Measurements from ENCODE around the gene CDH2.

The CDH2 gene

GRCh38 chr18:28005164-28005563 is 171.8 kb downstream of the CDH2 start:
- no peak for DNase-seq (ENCODE audit: extremely low read depth, low read depth)
- TF ChIP-seq CTCF (IDR thresholded peaks at IDR 0.05; ENCODE audit: low read depth, low read length), result no peak

- no peak for TF ChIP-seq CTCF (IDR thresholded peaks at IDR 0.05; ENCODE audit: low read depth, low read length)
- DNase-seq (ENCODE audit: extremely low read depth, low read depth), result no peak
Measured at GRCh38 chr18:28004606-28005005, 172.3 kb downstream of the CDH2 start.

GRCh38 chr18:28003451-28003850 is 173.5 kb downstream of the CDH2 start:
- TF ChIP-seq CTCF (IDR thresholded peaks at IDR 0.05; ENCODE audit: low read depth, low read length), result no peak
- DNase-seq (ENCODE audit: extremely low read depth, low read depth), result peak; percentile 7

- no peak for TF ChIP-seq CTCF (IDR thresholded peaks at IDR 0.05; ENCODE audit: low read depth, low read length)
Measured at GRCh38 chr18:28002841-28003240, 174.1 kb downstream of the CDH2 start.

GRCh38 chr18:27996801-27997272 is 180.1 kb downstream of the CDH2 start:
- TF ChIP-seq CTCF (IDR thresholded peaks at IDR 0.05; ENCODE audit: low read depth, low read length), result no peak
- DNase-seq (ENCODE audit: extremely low read depth, low read depth), result no peak

More at GRCh38 chr18:28002841-28003240, 174.1 kb downstream of the CDH2 start:
- no peak for DNase-seq (ENCODE audit: extremely low read depth, low read depth)

- TF ChIP-seq CTCF (IDR thresholded peaks at IDR 0.05; ENCODE audit: low read depth, low read length), result no peak
Measured at GRCh38 chr18:27995770-27996502, 181.0 kb downstream of the CDH2 start.

GRCh38 chr18:27994571-27994970 is 182.4 kb downstream of the CDH2 start:
- no peak for DNase-seq (ENCODE audit: extremely low read depth, low read depth)
- TF ChIP-seq CTCF (IDR thresholded peaks at IDR 0.05; ENCODE audit: low read depth, low read length), result no peak

More at GRCh38 chr18:27995770-27996502, 181.0 kb downstream of the CDH2 start:
- DNase-seq (ENCODE audit: extremely low read depth, low read depth), result no peak
